GM19023 (cell line): ENCODE measurements around the gene UFC1.
A peak's percentile ranks its signal among the peaks of the same experiment; 100 is the strongest.

Experiments
- ATAC-seq: cut with Tn5 transposase; IDR thresholded peaks from one replicate; pipeline ENCODE4 v1.9.1; 2021; ENCODE audit warnings: mild to moderate bottlenecking, moderate library complexity; ENCODE audit not compliant: unreplicated experiment

UFC1 gene

GRCh38 chr1:161168906-161169305 lies 15.1 kb downstream of the UFC1 start:
- no peak for ATAC-seq

GRCh38 chr1:161171191-161171590 lies 17.4 kb downstream of the UFC1 start:
- no peak for ATAC-seq

DNA sequence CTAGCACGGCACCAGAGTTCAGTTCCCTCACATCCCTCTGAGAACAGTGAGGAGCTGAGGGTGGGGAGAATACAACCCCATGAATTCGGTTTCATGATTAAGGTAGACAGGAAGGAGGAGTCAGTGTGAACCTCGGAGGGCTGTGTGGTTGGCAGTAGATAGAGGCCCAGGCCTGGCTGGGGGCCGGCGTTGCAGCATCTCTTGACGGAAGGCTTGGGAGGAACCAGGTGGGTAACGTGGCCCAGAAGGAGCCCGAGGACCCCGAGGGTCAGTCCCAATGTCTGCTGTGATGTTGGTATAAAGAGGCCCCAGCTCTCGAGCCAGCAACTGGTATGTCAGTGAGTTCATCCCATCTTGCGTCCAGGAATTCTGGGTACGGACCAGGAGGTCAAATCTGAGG lies 17.9 kb downstream of the UFC1 start:
- no peak for ATAC-seq

DNA sequence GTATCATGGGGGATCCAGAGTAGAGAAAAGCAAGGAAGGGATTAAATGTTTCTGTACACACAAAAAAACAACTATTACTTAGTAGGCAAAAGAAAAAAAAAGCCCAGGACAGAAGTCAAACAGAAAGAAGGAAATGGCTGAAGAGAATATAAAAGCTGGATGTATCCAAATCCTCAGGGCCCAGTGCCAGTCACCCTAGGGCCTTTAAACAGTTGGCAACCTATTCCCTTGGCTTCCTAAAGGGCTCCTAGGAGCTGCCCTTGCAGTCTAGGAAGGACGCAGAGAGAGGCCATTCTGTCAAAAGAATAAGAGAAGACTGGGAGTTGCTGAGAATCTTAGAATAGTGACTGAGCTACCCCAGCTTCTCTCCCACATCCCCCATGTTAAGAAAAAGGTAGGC lies 18.6 kb downstream of the UFC1 start:
- no peak for ATAC-seq

DNA sequence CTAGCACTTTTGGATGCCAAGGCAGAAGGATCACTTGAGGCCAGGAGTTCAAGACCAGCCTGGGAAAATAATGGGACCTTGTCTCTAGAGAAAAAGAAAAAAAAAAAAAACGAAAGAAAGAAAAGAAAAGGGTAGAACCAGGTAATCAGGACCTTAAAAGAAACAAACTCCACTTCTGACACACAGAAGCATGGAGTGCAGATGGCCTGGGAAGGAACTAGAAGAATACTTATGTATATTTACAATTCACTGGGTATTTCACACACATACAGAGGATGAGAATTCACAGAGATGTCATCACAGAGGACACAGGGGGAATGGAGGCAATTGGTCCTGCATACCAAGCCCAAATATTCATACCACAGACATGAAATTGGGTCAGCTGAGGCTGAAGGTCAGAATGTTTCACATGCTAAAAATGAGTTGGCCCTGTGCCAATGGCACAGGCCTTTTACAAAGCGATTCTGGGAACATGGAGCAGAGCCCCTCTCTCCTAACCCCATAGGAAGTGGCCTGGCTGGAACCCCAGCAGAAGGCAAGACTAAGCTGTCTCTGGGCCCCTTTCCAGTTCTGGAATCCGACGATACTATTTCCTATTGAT lies 19.1 kb downstream of the UFC1 start:
- no peak for ATAC-seq

DNA sequence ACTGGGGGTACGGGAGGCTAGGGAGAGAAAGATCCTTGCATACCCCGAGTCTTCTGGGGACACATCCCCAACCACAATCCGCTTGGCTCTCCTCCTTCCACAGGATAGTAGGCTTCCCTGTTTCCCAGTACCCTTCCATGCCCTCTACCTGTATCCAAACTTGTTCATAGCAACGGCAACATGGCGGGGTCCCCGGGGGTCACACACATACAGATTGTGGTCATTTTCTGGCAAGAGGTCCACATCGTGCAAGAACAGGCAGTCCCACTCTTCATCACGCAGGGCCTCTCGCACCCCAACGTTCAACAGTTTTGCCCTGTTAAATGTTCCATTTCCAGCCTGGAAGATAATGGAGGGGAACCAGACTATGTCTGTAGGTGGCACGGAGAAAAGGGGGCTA lies 19.9 kb downstream of the UFC1 start:
- ATAC-seq = no peak

GRCh38 chr1:161174911-161175310 lies 21.1 kb downstream of the UFC1 start:
- no peak for ATAC-seq

DNA sequence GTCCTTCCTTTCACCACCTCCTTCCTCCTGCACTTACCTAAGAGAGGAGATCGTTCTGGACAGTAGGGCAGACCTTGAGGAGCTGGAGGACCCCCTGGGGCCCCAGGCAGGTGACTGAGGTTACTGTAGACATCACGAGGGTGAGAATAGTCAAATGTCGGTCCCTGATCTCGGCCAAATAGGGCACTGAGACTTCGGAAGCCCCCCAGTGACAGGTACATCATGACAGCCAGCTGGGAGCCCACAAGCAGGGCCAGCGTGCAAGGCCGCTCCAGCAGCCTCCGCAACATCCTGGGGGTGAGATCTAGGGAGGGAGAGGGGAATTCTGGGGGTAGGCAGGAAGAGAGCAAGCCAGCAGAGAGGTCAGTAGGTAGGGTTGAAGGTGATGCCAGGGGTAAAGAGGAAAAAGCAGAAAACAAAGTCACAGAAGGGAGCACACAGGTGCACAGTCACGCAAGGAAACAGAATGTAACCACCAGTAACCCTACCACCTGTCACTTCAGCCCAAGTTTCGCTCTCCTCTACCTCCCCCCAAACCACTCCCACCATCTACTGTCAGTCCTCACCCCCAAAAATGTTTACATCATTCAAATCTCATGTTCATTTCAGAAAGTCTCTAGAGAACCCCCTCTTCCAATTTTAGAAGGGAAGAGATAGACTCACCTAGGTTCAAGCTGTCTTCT lies 22.1 kb downstream of the UFC1 start:
- ATAC-seq = no peak

DNA sequence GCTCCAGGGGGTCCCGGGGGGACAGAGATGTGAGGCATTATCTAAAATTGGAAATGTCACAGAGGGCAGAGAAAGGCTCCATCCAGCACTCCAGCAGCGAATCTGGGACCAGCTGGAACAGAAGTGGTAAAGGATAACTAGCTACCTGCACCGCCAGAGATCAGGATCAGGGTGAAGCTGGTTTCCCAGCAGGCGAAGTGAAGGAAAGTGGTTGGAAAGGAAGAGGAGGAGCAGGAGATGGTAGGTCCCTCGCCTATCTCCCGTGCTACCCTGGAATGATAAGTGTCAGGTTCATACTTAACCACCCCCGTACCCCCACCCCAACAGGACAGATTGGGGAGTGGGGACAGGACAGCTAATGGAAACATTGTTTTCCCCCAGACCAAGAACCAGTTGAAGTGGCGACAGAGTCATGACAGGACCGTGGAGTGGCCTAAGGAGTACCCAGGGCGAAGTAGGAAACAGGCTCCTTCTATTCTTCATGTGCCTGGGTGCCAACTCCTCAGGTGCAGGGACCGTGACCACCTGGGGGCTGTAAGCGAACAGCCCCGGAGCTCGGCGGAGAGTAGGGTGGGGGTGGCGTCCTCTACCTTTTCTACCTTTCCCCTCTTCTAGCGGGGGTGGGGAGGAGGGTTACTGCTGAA lies 22.8 kb downstream of the UFC1 start:
- no peak for ATAC-seq

DNA sequence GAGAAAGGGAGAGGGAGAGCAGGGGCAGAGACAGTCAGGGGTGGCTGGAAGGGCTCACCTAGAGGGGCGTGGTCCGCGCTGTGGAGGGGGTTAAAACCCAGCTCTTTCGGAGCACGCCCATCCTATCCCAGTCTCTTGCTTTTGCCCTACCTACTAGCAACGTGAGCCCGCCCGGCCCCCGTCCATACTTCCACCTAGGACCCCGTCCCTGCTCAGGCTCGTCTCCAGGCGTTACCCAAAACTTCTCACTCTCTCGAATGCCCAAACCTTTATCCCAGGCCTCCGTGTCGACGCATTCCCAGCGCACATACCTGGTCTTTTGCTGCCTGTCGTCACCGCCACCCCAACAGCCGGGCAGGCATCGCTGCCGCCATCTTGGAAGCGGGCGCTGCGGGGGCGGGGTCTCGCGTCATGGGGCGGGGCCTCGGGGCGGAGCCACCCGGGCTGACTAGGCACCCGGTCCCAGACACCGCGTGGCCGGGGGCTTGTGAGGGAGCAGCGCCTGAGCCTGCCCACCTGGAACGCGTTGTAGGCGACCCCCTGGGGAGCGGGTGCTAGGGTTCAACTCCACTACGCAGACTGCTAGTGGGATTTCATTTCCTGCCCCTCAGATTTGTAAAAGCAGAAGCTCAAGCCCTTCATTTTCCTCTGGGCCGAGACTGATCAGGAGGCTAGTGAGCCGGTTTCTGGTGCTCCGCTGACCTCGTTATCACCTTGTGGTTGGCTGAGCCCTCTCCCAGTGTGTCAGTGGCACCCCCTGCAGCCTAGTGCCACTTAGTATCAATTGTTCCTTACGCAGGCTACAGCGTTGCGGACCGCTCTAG lies 23.5 kb downstream of the UFC1 start, which contains the start of gene B4GALT3:
Gene B4GALT3, minus strand, starts transcription at position 396 of the 824 bp plus-strand sequence. CDS start 1,447 bp downstream, outside the sequence.
- ATAC-seq = peak; percentile 83

GRCh38 chr1:161177936-161178244 lies 24.1 kb downstream of the UFC1 start:
- no peak for ATAC-seq

DNA sequence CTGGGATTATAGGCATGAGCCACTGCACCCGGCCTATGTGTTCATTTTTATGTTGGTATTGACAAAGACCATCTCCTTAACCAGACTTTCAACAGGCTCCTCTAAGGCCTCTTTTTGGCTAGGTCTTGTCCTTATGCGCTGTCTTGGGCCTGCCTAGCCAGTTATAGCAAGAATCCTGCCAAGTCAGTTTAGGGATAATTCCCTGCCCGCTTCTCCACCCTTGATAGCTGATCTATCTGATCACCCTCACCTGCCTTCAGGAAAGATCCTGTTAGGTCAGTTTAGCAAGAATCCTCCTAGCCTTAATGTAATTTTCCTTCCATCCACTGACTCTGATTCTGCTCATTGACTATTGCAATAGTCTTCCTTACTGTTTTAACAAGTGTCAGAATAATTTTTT lies 25.9 kb downstream of the UFC1 start:
- ATAC-seq = no peak

GRCh38 chr1:161180639-161181038 lies 26.9 kb downstream of the UFC1 start:
- ATAC-seq = no peak

DNA sequence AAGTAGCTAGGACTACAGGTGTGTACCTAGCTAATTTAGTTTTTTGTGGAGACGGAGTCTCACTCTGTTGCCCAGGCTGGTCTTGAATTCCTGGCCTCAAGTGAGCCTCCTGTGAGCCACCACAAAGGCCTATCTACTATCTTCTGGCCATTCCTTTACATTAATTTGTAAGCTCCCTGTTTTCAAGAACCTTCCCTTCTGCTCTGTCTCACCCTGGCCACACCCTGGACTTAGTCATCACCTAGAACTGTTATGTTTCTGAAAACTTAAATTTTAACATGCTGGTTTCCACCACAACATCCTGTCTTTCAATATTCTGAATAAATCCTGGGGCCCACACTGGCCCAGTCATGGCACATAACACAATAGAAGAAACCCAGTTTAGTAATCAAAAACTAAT lies 28.4 kb downstream of the UFC1 start:
- peak; percentile 34 for ATAC-seq

DNA sequence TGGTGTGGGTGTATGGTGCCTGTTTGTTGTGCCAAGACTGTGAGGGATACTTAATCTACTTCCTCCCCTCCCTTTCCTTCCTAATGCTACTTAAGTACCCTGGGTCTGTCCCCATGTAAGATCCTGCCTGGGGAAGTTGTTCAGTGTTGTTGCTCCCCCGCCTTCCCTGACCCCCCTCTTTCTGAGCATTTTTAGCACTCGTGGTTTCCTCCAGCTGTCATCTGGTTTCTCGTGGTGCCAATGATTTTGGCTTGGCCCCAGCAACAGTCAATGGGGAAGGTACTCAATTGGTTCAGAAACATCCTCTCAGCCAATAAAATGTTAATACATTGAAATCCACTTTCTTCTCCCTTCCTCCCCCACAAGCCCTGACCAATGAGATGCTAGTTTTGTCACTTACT lies 31.5 kb downstream of the UFC1 start:
- ATAC-seq = peak; percentile 66

DNA sequence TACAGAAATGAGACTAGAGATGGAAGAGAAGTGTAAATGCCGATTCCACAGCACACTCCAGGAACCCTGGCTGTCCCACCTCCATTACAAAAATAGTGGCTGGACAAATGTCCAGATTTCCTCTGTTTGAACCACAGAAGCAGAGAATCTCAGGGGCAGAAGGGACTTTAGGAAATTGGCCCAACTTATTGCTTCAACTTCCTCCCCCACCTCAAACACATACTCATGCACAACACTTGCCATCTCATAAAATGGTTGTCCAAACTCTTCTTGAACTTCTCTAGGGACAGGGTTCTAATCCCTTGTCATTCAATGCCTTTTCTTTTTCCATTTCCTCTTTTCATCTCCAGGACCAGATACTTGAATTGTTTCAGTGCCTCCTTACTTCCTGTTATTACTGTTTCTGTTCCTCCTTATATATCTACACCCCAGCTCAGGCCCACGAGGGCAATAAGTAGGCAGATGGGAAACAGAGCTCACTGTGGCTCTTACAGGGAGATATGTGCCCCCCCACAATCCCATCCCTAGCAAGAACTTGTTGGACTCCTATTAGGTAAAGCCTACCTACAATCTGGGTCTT lies 32.0 kb downstream of the UFC1 start:
- peak; percentile 16 for ATAC-seq

- ATAC-seq = no peak
These were observed 33.5 kb downstream of the UFC1 start for GRCh38 chr1:161187311-161187710.

DNA sequence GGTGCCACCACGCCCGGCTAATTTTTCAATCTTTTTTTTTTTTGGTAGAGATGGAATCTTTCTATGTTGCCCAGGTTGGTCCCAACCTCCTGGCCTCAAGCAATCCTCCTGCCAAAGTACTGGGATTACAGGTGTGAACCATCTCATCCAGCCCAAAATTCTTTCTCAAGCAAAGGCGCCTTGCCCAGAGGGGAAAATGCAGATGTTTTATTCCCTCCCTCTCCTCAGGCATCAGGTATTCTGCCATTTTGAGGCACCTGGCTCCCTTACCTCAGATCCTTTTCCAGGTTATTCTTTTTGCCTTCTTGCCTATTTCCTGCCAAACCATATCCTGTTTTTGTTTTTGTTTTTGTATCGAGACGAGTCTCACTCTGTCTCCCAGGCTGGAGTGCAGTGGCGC lies 34.6 kb downstream of the UFC1 start:
- ATAC-seq = no peak

DNA sequence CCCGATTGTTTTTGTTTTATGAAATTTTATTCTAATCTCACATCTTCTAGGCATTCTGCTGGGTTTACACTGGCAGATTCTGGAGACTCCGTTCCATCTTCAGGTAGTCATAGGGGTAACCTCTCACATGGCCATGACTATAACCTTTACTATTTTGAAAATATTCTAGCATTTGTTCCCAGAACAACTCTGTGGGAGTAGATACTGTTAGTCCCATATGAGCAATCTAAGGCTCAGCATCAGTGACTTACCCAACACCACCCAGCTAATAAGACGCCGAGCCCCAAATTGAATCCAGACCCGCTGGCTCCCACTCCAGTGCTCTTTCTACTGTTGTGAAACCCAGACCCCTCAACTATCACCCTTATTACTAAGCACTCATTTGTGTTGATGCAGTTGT lies 35.3 kb downstream of the UFC1 start:
- no peak for ATAC-seq

DNA sequence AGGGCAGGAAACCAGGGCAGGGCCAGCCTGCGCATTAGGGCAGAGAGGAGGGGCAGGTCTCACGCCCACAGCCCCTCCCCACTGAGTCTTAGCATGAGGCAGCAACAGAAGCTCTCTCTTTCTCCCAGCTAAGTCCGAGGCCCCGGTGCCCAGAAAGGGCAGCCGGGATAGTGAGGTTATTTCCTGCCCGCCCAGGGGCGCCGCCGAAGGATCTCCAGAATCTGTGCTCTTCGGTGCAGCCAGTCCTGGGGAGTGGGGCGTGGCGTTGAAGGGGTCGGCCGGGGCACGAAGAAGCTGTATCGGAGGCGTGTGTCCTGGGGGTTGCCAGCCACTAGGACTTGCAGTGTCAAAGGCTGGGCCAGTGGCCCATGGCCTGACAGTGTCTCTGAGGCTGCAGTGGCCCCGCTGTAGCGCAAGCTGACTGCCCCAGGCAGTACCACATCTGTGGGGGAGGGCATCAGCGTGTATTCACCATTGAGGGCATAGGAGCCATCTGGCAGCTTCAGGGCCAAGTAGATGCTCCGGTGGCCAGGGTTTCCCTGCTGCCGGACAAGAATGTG lies 37.3 kb downstream of the UFC1 start:
- no peak for ATAC-seq

GRCh38 chr1:161191971-161192370 lies 38.2 kb downstream of the UFC1 start:
- ATAC-seq = no peak
